ENCODE results near the gene MAF. TPM values are rescaled to one million over a fixed set of nuclear protein-coding genes. Genes with fewer than 3 reads are reported as not detected.

MAF gene
- total RNA-seq, 2 donors from 2014 or later, result 12.3 to 21.1 TPM

GRCh38 chr16:79560923-79561322 lies 39.6 kb downstream of the MAF start:
- no peak overlapping the region for H3K4me3 ChIP-seq
- H3K9ac ChIP-seq (ENCODE audit: low read depth in 2 of 2, low read length in 2 of 2), result no peak overlapping the region
- TF ChIP-seq CTCF (IDR thresholded peaks at IDR 0.05), result no peak
- no peaks in the 10 kb centered on the region for H3K4me1 ChIP-seq
- intact Hi-C loops (cut with DNase I), result no loop called here
- DNase-seq, result no peak
- no peak overlapping the region for H3K27ac ChIP-seq
- no peaks in the 10 kb centered on the region for H3K9me3 ChIP-seq
- H3K36me3 ChIP-seq, result no peaks in the 10 kb centered on the region
- H3K27me3 ChIP-seq, result no peaks in the 10 kb centered on the region

- DNase-seq, result no peak
- H3K4me3 ChIP-seq, result no peak overlapping the region
- H3K27me3 ChIP-seq, result no peaks in the 10 kb centered on the region
- H3K4me1 ChIP-seq, result no peaks in the 10 kb centered on the region
- H3K36me3 ChIP-seq, result no peaks in the 10 kb centered on the region
- intact Hi-C loops (cut with DNase I), result no loop called here
- H3K27ac ChIP-seq, result no peak overlapping the region
- H3K9me3 ChIP-seq, result no peaks in the 10 kb centered on the region
- H3K9ac ChIP-seq (ENCODE audit: low read depth in 2 of 2, low read length in 2 of 2), result no peak overlapping the region
- no peak for TF ChIP-seq CTCF (IDR thresholded peaks at IDR 0.05)
These were observed 40.2 kb downstream of the MAF start for GRCh38 chr16:79560318-79560717.

DNA sequence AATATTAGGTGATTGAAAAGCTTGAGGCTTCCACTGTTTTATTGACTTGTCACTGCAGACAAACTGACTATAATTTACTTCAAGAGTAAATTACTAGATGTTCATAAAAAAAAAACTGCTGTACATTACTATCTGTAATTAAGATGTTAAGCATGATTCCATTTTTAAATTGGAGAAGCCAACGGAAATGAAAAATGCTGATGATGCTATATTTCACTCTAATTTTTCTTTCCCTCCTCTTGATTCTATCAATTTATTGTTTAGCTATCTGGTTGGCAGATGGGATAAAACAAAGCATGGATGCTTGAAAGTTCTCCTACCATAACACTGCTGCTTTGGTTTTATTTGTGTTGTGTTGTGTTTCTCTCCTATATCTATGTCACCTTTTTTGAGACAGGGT lies 41.0 kb downstream of the MAF start:
- H3K9ac ChIP-seq (ENCODE audit: low read depth in 2 of 2, low read length in 2 of 2), result no peak overlapping the region
- no peak overlapping the region for H3K4me3 ChIP-seq
- H3K9me3 ChIP-seq, result no peaks in the 10 kb centered on the region
- H3K27ac ChIP-seq, result no peak overlapping the region
- intact Hi-C loops (cut with DNase I), result no loop called here
- H3K36me3 ChIP-seq, result no peaks in the 10 kb centered on the region
- no peaks in the 10 kb centered on the region for H3K27me3 ChIP-seq
- no peaks in the 10 kb centered on the region for H3K4me1 ChIP-seq
- no peak for DNase-seq
- TF ChIP-seq CTCF (IDR thresholded peaks at IDR 0.05), result no peak

GRCh38 chr16:79557421-79557820 lies 43.1 kb downstream of the MAF start:
- Histone ChIP-seq H3K36me3 (no peaks in the 10 kb centered on the region), H3K4me3 (no peak overlapping the region), H3K27me3 (no peaks in the 10 kb centered on the region), H3K9me3 (no peaks in the 10 kb centered on the region), H3K9ac (ENCODE audit: low read depth in 2 of 2, low read length in 2 of 2) (no peak overlapping the region), H3K27ac (no peak overlapping the region), H3K4me1 (no peaks in the 10 kb centered on the region)
- no peak for DNase-seq
- TF ChIP-seq CTCF (IDR thresholded peaks at IDR 0.05), result no peak
- intact Hi-C loops (cut with DNase I), result no loop called here

- intact Hi-C loops (cut with DNase I), result no loop called here
- no peak for TF ChIP-seq CTCF (IDR thresholded peaks at IDR 0.05)
- DNase-seq, result no peak
- H3K27ac ChIP-seq, result no peak overlapping the region
- no peaks in the 10 kb centered on the region for H3K9me3 ChIP-seq
- H3K27me3 ChIP-seq, result no peaks in the 10 kb centered on the region
- no peak overlapping the region for H3K9ac ChIP-seq (ENCODE audit: low read depth in 2 of 2, low read length in 2 of 2)
- H3K4me3 ChIP-seq, result no peak overlapping the region
- no peaks in the 10 kb centered on the region for H3K4me1 ChIP-seq
- no peaks in the 10 kb centered on the region for H3K36me3 ChIP-seq
These were observed 45.6 kb downstream of the MAF start for GRCh38 chr16:79554912-79555311.

DNA sequence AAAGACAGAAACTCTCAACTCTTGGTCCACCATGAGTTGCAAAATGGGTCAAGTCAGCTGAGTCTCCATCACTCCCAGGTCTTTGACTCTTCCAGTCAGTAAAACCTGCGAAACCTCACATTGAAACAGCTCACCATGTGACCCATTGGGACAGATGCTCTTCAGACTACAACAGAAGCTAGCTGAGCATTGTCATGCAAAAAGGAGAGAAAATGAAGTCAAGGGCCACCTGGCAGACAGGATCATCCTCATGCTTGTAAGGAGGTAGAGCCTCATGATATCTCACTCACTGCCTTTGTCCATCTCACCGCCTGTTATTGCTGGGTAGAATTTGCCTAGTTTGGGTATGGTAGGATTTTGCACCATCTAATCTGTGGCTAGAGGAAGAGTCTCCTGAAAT lies 50.2 kb downstream of the MAF start:
- Histone ChIP-seq H3K36me3 (no peaks in the 10 kb centered on the region), H3K27me3 (no peaks in the 10 kb centered on the region), H3K4me1 (no peaks in the 10 kb centered on the region), H3K27ac (no peak overlapping the region), H3K9ac (ENCODE audit: low read depth in 2 of 2, low read length in 2 of 2) (no peak overlapping the region), H3K9me3 (no peaks in the 10 kb centered on the region), H3K4me3 (no peak overlapping the region)
- TF ChIP-seq CTCF (IDR thresholded peaks at IDR 0.05), result no peak
- intact Hi-C loops (cut with DNase I), result no loop called here
- no peak for DNase-seq
